HEK293 (cell line): ENCODE measurements around the gene CCM2.

Source experiments
- CTCF ChIA-PET: fragments of 350-600 bp; formaldehyde crosslinking; extraction: SDS; loops from one replicate; lab custom pipeline; 2021; ENCODE audit warnings: antibody characterized with exemption; lab: Yijun Ruan, JAX
- POLR2A ChIA-PET: fragments of 300-600 bp; formaldehyde crosslinking; extraction: SDS; loops from one replicate; lab custom pipeline; 2020; ENCODE audit warnings: antibody characterized with exemption, inconsistent platforms; lab: Yijun Ruan, JAX
- H3K27ac ChIP-seq: fragments of 200-500 bp; sonication (Bioruptor generic); 2 replicates; pipeline ENCODE4 v1.5.1; 2014; ENCODE audit warnings: low read depth, low read length, control low read depth, inconsistent platforms; ENCODE audit errors: extremely low read depth
- H3K36me3 ChIP-seq, 2 experiments: fragments of 200-500 bp in 1 of 2; sonication (Bioruptor generic) in 1 of 2; 1 replicate in 1 of 2; 2 replicates in 1 of 2; pipeline ENCODE4 v1.5.1; 2014 to 2017; ENCODE audit warnings: inconsistent platforms in 2 of 2, low read length in 2 of 2; ENCODE audit not compliant: control insufficient read depth in 2 of 2, insufficient read depth in 1 of 2
- H3K4me1 ChIP-seq: fragments of 200-500 bp; sonication (Bioruptor generic); 2 replicates; pipeline ENCODE4 v1.5.1; 2014; ENCODE audit warnings: mild to moderate bottlenecking, low read length, inconsistent platforms; ENCODE audit not compliant: control insufficient read depth, insufficient read depth
- H3K4me3 ChIP-seq: 2 replicates; pipeline ENCODE4 v1.5.1; 2011; ENCODE audit warnings: low read depth, mild to moderate bottlenecking, control low read depth, low read length, moderate library complexity
- H3K9me3 ChIP-seq: fragments of 200-500 bp; sonication (Bioruptor generic); 2 replicates; pipeline ENCODE4 v1.5.1; 2014; ENCODE audit warnings: low read depth, low read length, inconsistent platforms; ENCODE audit not compliant: control insufficient read depth, insufficient read depth
- HIC1 ChIP-seq: fragments of 450-650 bp; formaldehyde crosslinking; IDR thresholded peaks from 2 replicates; pipeline ENCODE4 v1.5.1; 2016; ENCODE audit warnings: missing biosample characterization, missing genetic modification characterization
- KLF7 ChIP-seq: fragments of 450-650 bp; formaldehyde crosslinking; IDR thresholded peaks from 2 replicates; pipeline ENCODE4 v1.5.1; 2016; ENCODE audit warnings: missing biosample characterization, missing genetic modification characterization, borderline replicate concordance
- PBX3 ChIP-seq: sonication (generic); formaldehyde crosslinking; IDR thresholded peaks from 2 replicates; pipeline ENCODE4 v1.8.1; 2022; ENCODE audit warnings: mild to moderate bottlenecking, moderate library complexity, missing genetic modification reagents
- PRDM1 ChIP-seq: fragments of 450-650 bp; formaldehyde crosslinking; IDR thresholded peaks from 2 replicates; pipeline ENCODE4; 2016; ENCODE audit warnings: missing biosample characterization, missing genetic modification characterization
- RBAK ChIP-seq: fragments of 450-650 bp; formaldehyde crosslinking; IDR thresholded peaks from 2 replicates; pipeline ENCODE4 v1.5.1; 2016; ENCODE audit warnings: missing biosample characterization, missing genetic modification characterization
- SP3 ChIP-seq: fragments of 450-650 bp; formaldehyde crosslinking; IDR thresholded peaks from 2 replicates; pipeline ENCODE4 v1.5.1; 2016; ENCODE audit warnings: missing biosample characterization, missing genetic modification characterization
- ZBTB6 ChIP-seq: fragments of 450-650 bp; formaldehyde crosslinking; IDR thresholded peaks from 2 replicates; pipeline ENCODE4 v1.5.1; 2017; ENCODE audit warnings: missing biosample characterization, missing genetic modification characterization
- ZNF132 ChIP-seq: fragments of 450-650 bp; formaldehyde crosslinking; IDR thresholded peaks from 2 replicates; pipeline ENCODE4 v1.5.1; 2017; ENCODE audit warnings: missing biosample characterization, missing genetic modification characterization, borderline replicate concordance
- ZNF146 ChIP-seq: fragments of 450-650 bp; formaldehyde crosslinking; IDR thresholded peaks from 2 replicates; pipeline ENCODE4 v1.5.1; 2016; ENCODE audit warnings: missing biosample characterization, missing genetic modification characterization
- ZNF175 ChIP-seq: fragments of 450-650 bp; formaldehyde crosslinking; IDR thresholded peaks from 2 replicates; pipeline ENCODE4 v1.5.1; 2016; ENCODE audit warnings: missing biosample characterization, missing genetic modification characterization
- ZNF211 ChIP-seq: fragments of 450-650 bp; formaldehyde crosslinking; IDR thresholded peaks from 2 replicates; pipeline ENCODE4 v1.5.1; 2016; ENCODE audit warnings: low read depth, missing biosample characterization, missing genetic modification characterization
- ZNF274 ChIP-seq, 2 experiments: fragments of 200-500 bp in 1 of 2; fragments of 450-650 bp in 1 of 2; sonication (Bioruptor generic) in 1 of 2; formaldehyde crosslinking in 1 of 2; IDR thresholded peaks; 2 replicates each; pipeline versions ENCODE4 v1.5.1 to v1.6.1; 2014 to 2016; ENCODE audit warnings: borderline replicate concordance in 1 of 2, inconsistent platforms in 1 of 2, low read length in 1 of 2, missing biosample characterization in 1 of 2, missing genetic modification characterization in 1 of 2
- ZNF335 ChIP-seq: fragments of 450-650 bp; formaldehyde crosslinking; conservative IDR thresholded peaks from 2 replicates; pipeline ENCODE4 v1.5.1; 2016; ENCODE audit warnings: missing biosample characterization, missing genetic modification characterization
- ZNF426 ChIP-seq: fragments of 450-650 bp; formaldehyde crosslinking; IDR thresholded peaks from 2 replicates; pipeline ENCODE4 v1.5.1; 2017; ENCODE audit warnings: missing biosample characterization, missing genetic modification characterization, mild to moderate bottlenecking, inconsistent platforms, moderate library complexity
- ZNF488 ChIP-seq: fragments of 450-650 bp; formaldehyde crosslinking; IDR thresholded peaks from 2 replicates; pipeline ENCODE4 v1.5.1; 2016; ENCODE audit warnings: missing biosample characterization, missing genetic modification characterization
- ZNF518A ChIP-seq: fragments of 450-650 bp; formaldehyde crosslinking; conservative IDR thresholded peaks from 2 replicates; pipeline ENCODE4 v1.5.1; 2016; ENCODE audit warnings: low read depth, missing biosample characterization, missing genetic modification characterization
- ZNF560 ChIP-seq: fragments of 450-650 bp; formaldehyde crosslinking; IDR thresholded peaks from 2 replicates; pipeline ENCODE4 v1.5.1; 2017; ENCODE audit warnings: missing biosample characterization, missing genetic modification characterization, borderline replicate concordance

Gene CCM2

GRCh38 chr7:45061352-45061751 is 61.4 kb downstream of the CCM2 start:
- Histone ChIP-seq H3K4me1 (no peaks in the 10 kb centered on the region), H3K9me3 (no peaks in the 10 kb centered on the region), H3K4me3 (no peak overlapping the region), H3K36me3 (peaks cover 0 to 24% of the 10 kb centered on the region in 2 experiments; a peak in 1 of 3 replicates), H3K27ac (no peak overlapping the region)
- CTCF ChIA-PET: no interaction called here
- TF ChIP-seq PBX3 (CRISPR knock-in tag) (no peak), HIC1 (no peak), SP3 (tag by site-specific recombination) (no peak), ZNF426 (no peak), ZNF146 (no peak), ZBTB6 (tag by site-specific recombination) (no peak), ZNF560 (no peak), ZNF132 (tag by site-specific recombination) (no peak), ZNF175 (no peak), ZNF518A (tag by site-specific recombination) (no peak), PRDM1 (no peak), ZNF488 (tag by site-specific recombination) (no peak), RBAK (tag by site-specific recombination) (no peak), ZNF274 (IDR thresholded peaks at IDR 0.05; ENCODE audit: low read length) (no peak), ZNF274 (tag by site-specific recombination; IDR thresholded peaks at IDR 0.05; ENCODE audit: borderline replicate concordance) (no peak), ZNF211 (tag by site-specific recombination) (no peak), ZNF335 (tag by site-specific recombination) (no peak), KLF7 (tag by site-specific recombination) (no peak)
- POLR2A ChIA-PET: no interaction called here
